Neural progenitor cell (in vitro differentiated cells): ENCODE measurements around the gene PGAP1. TPM values are rescaled to one million over a fixed set of nuclear protein-coding genes. Genes with fewer than 3 reads are reported as not detected.

Experiments used
- DNase-seq: peaks from one replicate; pipeline ENCODE4 v3.0.0-alpha.2; 2016; ENCODE audit warnings: low spot score
- H2AFZ ChIP-seq: fragments of 200-600 bp; sonication (generic); replicated peaks from 2 replicates; pipeline ENCODE4 v1.6.1; 2016; ENCODE audit warnings: antibody characterized with exemption
- H3F3A ChIP-seq: fragments of 200-600 bp; sonication (generic); 2 replicates; pipeline ENCODE4 v1.6.1; 2016; ENCODE audit warnings: antibody characterized with exemption, low read depth
- H3K27ac ChIP-seq: fragments of 200-600 bp; sonication (generic); 2 replicates; pipeline ENCODE4 v1.5.1; 2016; ENCODE audit warnings: mild to moderate bottlenecking
- H3K27me3 ChIP-seq: fragments of 200-600 bp; sonication (generic); 2 replicates; pipeline ENCODE4 v1.6.1; 2016; ENCODE audit warnings: mild to moderate bottlenecking, moderate library complexity
- H3K36me3 ChIP-seq: fragments of 200-600 bp; sonication (generic); 2 replicates; pipeline ENCODE4 v1.5.1; 2016
- H3K4me1 ChIP-seq: fragments of 200-600 bp; sonication (generic); 2 replicates; pipeline ENCODE4 v1.6.1; 2016; ENCODE audit warnings: mixed run types
- H3K4me2 ChIP-seq: fragments of 200-600 bp; sonication (generic); 2 replicates; pipeline ENCODE4 v1.6.1; 2016
- H3K4me3 ChIP-seq: fragments of 200-600 bp; sonication (generic); 2 replicates; pipeline ENCODE4 v1.5.1; 2016
- H3K79me2 ChIP-seq: fragments of 200-600 bp; sonication (generic); 2 replicates; pipeline ENCODE4 v1.6.1; 2016; ENCODE audit warnings: low read depth
- H3K9ac ChIP-seq: fragments of 200-600 bp; sonication (generic); 2 replicates; pipeline ENCODE4 v1.6.1; 2016
- H3K9me3 ChIP-seq: fragments of 200-600 bp; sonication (generic); 2 replicates; pipeline ENCODE4 v1.5.1; 2016; ENCODE audit warnings: low read depth
- H4K20me1 ChIP-seq: fragments of 200-600 bp; sonication (generic); 2 replicates; pipeline ENCODE4 v1.6.1; 2016; ENCODE audit warnings: low read depth
- H3K27ac Mint-ChIP-seq: 3 replicates; pipeline ENCODE4 v1.8.0; 2021; ENCODE audit warnings: mixed read lengths
- H3K27me3 Mint-ChIP-seq: 2 replicates; pipeline ENCODE4 v1.8.0; 2022; ENCODE audit warnings: low read depth, mild to moderate bottlenecking, inconsistent platforms, moderate library complexity, mixed read lengths; ENCODE audit not compliant: insufficient read depth
- H3K36me3 Mint-ChIP-seq: 3 replicates; pipeline ENCODE4 v1.8.0; 2021; ENCODE audit warnings: mixed read lengths
- H3K4me1 Mint-ChIP-seq: 3 replicates; pipeline ENCODE4 v1.8.0; 2021; ENCODE audit warnings: mixed read lengths
- H3K4me3 Mint-ChIP-seq: 3 replicates; pipeline ENCODE4 v1.8.0; 2021; ENCODE audit warnings: mild to moderate bottlenecking, moderate library complexity, mixed read lengths
- H3K9me3 Mint-ChIP-seq: 3 replicates; pipeline ENCODE4 v1.8.0; 2020; ENCODE audit warnings: mixed read lengths
- EZH2 ChIP-seq: fragments of 200-600 bp; sonication (generic); IDR thresholded peaks from 2 replicates; pipeline ENCODE4 v1.6.1; 2017; ENCODE audit warnings: antibody characterized with exemption, mild to moderate bottlenecking, moderate library complexity
- EZH2phosphoT487 ChIP-seq: fragments of 200-600 bp; sonication (generic); IDR thresholded peaks from 2 replicates; pipeline ENCODE4 v1.6.1; 2017; ENCODE audit warnings: antibody characterized with exemption
- total RNA-seq: library from RNA; depleted of rRNA; stranded (reverse); fragments of >200 nt; gene quantifications from 2 replicates; pipeline ENCODE4 v1.2.3, GENCODE V29; 2015; ENCODE audit warnings: low replicate concordance
- TF ChIP-seq, protein P1 (sequence below): fragments of 200-600 bp; sonication (generic); IDR thresholded peaks from 2 replicates; pipeline ENCODE4 v1.5.1; 2017; ENCODE audit warnings: antibody characterized with exemption, mild to moderate bottlenecking

The PGAP1 gene
- total RNA-seq, 1 donor from 2014 or later, result 107 TPM

DNA sequence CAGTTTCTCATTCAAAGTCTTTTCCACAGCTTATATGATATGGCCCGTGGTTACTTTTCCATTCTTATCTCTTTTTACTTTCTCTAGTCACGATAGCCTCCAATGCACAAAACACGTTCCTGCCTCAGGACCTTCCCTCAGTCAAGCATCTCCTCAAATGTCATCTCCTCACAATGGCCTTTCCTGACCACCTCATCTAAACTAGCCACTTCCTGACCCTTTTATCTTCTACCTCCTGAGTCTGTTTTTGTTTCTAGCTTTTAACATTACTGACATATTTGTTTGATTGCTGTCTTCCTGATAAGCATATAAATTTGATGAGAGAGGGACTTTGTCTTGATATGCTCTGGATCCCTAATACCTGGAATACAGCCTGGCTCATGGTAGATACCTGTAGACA is 7.6 kb downstream of the PGAP1 start:
- Histone ChIP-seq H3K36me3 (peaks cover 52% of the 10 kb centered on the region), H3K27ac (no peak overlapping the region), H3F3A (no peaks in the 10 kb centered on the region), H3K79me2 (peaks cover 97% of the 10 kb centered on the region), H3K9me3 (no peaks in the 10 kb centered on the region), H3K4me3 (no peak overlapping the region), H3K27me3 (no peaks in the 10 kb centered on the region), H3K9ac (no peak overlapping the region), H3K4me1 (peaks cover 4% of the 10 kb centered on the region), H3K4me2 (no peak overlapping the region), H2AFZ (no peak overlapping the region), H4K20me1 (peaks cover 60% of the 10 kb centered on the region)
- peaks cover 7% of the 10 kb centered on the region for H3K4me1 Mint-ChIP-seq
- no peak overlapping the region for H3K27ac Mint-ChIP-seq
- TF ChIP-seq EZH2 (no peak), EZH2phosphoT487 (no peak)
- TF ChIP-seq, protein P1, sequence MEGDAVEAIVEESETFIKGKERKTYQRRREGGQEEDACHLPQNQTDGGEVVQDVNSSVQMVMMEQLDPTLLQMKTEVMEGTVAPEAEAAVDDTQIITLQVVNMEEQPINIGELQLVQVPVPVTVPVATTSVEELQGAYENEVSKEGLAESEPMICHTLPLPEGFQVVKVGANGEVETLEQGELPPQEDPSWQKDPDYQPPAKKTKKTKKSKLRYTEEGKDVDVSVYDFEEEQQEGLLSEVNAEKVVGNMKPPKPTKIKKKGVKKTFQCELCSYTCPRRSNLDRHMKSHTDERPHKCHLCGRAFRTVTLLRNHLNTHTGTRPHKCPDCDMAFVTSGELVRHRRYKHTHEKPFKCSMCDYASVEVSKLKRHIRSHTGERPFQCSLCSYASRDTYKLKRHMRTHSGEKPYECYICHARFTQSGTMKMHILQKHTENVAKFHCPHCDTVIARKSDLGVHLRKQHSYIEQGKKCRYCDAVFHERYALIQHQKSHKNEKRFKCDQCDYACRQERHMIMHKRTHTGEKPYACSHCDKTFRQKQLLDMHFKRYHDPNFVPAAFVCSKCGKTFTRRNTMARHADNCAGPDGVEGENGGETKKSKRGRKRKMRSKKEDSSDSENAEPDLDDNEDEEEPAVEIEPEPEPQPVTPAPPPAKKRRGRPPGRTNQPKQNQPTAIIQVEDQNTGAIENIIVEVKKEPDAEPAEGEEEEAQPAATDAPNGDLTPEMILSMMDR, result no peak
- H3K9me3 Mint-ChIP-seq, result peaks cover 9% of the 10 kb centered on the region
- DNase-seq, result no peak
- no peaks in the 10 kb centered on the region for H3K27me3 Mint-ChIP-seq
- no peak overlapping the region for H3K4me3 Mint-ChIP-seq
- peaks cover 55% of the 10 kb centered on the region for H3K36me3 Mint-ChIP-seq

DNA sequence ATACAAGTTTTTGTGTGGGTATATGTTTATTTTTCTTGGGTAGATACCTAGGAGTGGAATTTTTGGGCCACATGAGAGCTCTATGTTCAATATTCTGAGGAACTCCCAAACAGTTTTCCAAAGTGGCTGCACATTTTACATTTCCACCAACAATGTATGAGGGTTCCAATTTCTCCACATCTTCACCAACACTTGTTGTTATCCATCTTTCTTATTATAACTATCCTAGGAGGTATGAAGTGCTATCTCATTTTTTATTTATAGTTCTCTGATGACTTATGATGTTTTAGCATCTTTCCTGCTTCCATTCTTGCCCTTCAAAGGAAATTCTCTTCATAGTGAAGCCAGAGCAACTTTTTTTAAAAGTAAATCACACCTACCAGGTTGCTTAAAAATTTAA is 8.7 kb downstream of the PGAP1 start:
- Histone ChIP-seq H3K9ac (no peak overlapping the region), H3K27ac (no peak overlapping the region), H3K4me1 (no peaks in the 10 kb centered on the region), H3K36me3 (peaks cover 63% of the 10 kb centered on the region), H3K4me2 (no peak overlapping the region), H4K20me1 (peaks cover 49% of the 10 kb centered on the region), H3K27me3 (no peaks in the 10 kb centered on the region), H3F3A (no peaks in the 10 kb centered on the region), H3K4me3 (no peak overlapping the region), H3K9me3 (no peaks in the 10 kb centered on the region), H2AFZ (no peak overlapping the region), H3K79me2 (peaks cover 97% of the 10 kb centered on the region)
- Mint-ChIP-seq H3K9me3 (peaks cover 9% of the 10 kb centered on the region), H3K27ac (no peak overlapping the region), H3K27me3 (no peaks in the 10 kb centered on the region), H3K4me3 (no peak overlapping the region), H3K4me1 (no peaks in the 10 kb centered on the region), H3K36me3 (peaks cover 60% of the 10 kb centered on the region)
- TF ChIP-seq, protein P1, result no peak
- TF ChIP-seq EZH2, result no peak
- TF ChIP-seq EZH2phosphoT487, result no peak
- no peak for DNase-seq

DNA sequence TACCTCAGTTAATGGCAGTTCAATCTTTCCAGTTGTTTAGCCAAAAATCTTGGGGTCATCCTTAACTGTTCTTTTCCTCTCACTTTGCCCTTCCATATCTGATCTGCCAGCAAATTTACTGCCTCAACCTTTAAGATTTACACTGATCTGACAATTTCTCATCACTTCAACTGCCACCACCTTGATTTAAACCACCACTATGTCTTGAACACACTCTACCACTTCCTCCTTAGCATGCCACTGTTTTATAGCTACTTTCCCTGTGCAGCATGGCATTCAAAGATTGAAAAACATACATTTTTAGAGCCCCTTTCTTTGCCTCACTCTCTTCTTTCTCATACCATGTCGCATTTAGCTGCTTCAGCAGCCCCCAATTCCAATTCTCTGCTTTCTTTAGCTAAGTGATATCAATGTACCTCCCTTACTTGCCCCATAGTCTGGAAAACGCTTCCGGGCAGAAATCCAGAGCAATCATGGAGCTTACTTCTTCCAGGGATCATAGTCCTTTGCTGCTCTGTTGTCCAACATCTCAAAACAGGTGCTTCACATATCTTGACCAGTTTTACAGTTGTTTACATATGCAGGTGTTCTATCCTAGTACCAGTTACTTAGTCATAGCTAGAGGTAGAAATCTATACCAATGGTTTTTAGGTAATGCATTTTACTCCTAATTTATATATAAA is 10.9 kb downstream of the PGAP1 start:
- H3K36me3 ChIP-seq, result peaks cover 75% of the 10 kb centered on the region
- Mint-ChIP-seq H3K4me1 (no peaks in the 10 kb centered on the region), H3K9me3 (peaks cover 16% of the 10 kb centered on the region), H3K27me3 (no peaks in the 10 kb centered on the region), H3K36me3 (peaks cover 64% of the 10 kb centered on the region), H3K4me3 (no peak overlapping the region), H3K27ac (no peak overlapping the region)
- no peak for DNase-seq
- no peak overlapping the region for H3K4me2 ChIP-seq
- no peak overlapping the region for H3K27ac ChIP-seq
- H2AFZ ChIP-seq, result no peak overlapping the region
- H3K79me2 ChIP-seq, result peaks cover 89% of the 10 kb centered on the region
- no peak overlapping the region for H3K9ac ChIP-seq
- peaks cover 28% of the 10 kb centered on the region for H4K20me1 ChIP-seq
- H3K4me3 ChIP-seq, result no peak overlapping the region
- no peaks in the 10 kb centered on the region for H3K9me3 ChIP-seq
- no peaks in the 10 kb centered on the region for H3F3A ChIP-seq
- H3K4me1 ChIP-seq, result no peaks in the 10 kb centered on the region
- TF ChIP-seq, protein P1, result no peak
- no peak for TF ChIP-seq EZH2phosphoT487
- TF ChIP-seq EZH2, result no peak
- no peaks in the 10 kb centered on the region for H3K27me3 ChIP-seq
